Measurements from ENCODE around the gene VSTM4.
A peak's percentile ranks its signal among the peaks of the same experiment; 100 is the strongest.

The VSTM4 gene

DNA sequence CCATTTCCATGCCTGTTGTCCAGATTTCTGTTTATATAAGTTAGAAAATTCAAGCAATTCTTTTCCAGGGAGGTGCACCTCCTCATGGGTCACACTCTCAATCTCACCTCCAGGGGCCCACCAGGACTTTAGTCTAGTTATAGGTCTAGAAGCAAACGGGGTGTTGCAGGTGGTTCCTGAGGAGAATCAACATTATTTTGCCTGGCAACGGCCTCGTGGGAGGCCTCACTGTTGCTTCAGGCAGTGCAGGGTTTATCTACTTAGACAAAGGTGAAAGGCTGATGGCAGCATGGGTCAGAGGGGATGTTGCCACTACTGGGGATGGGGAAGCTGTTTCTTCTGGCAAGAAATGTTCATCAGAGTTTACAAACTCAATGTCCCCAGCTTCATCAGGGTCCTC lies 119.0 kb downstream of the VSTM4 start:
- TF ChIP-seq, protein P1, sequence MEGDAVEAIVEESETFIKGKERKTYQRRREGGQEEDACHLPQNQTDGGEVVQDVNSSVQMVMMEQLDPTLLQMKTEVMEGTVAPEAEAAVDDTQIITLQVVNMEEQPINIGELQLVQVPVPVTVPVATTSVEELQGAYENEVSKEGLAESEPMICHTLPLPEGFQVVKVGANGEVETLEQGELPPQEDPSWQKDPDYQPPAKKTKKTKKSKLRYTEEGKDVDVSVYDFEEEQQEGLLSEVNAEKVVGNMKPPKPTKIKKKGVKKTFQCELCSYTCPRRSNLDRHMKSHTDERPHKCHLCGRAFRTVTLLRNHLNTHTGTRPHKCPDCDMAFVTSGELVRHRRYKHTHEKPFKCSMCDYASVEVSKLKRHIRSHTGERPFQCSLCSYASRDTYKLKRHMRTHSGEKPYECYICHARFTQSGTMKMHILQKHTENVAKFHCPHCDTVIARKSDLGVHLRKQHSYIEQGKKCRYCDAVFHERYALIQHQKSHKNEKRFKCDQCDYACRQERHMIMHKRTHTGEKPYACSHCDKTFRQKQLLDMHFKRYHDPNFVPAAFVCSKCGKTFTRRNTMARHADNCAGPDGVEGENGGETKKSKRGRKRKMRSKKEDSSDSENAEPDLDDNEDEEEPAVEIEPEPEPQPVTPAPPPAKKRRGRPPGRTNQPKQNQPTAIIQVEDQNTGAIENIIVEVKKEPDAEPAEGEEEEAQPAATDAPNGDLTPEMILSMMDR (conservative IDR thresholded peaks at IDR 0.05; ENCODE audit: low read depth, low read length): no peak
- no peak for DNase-seq (ENCODE audit: low read depth)
- H3K4me3 ChIP-seq (ENCODE audit: low read depth, low read length): no peak overlapping the region

DNA sequence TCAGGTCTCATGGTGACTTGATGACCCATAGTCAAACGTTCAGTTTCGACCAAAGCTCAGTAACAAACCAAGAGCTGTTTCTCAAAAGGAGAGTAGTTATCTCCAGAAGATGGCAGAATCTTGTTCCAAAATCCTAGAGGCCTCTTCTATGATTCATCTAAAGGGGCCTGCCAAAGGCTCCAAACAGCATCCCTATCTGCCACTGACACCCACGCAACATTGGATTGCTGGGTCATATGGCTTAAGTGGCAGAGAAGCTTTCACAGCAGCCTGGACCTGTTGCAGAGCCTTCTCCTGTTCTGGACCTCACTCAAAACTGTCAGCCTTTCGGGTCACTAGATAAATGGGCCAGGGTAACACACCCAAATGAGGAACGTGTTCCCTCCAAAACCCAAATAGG lies 121.7 kb downstream of the VSTM4 start:
- H3K4me3 ChIP-seq (ENCODE audit: low read depth, low read length): no peak overlapping the region
- DNase-seq (ENCODE audit: low read depth): no peak
- TF ChIP-seq, protein P1 (conservative IDR thresholded peaks at IDR 0.05; ENCODE audit: low read depth, low read length): no peak

DNA sequence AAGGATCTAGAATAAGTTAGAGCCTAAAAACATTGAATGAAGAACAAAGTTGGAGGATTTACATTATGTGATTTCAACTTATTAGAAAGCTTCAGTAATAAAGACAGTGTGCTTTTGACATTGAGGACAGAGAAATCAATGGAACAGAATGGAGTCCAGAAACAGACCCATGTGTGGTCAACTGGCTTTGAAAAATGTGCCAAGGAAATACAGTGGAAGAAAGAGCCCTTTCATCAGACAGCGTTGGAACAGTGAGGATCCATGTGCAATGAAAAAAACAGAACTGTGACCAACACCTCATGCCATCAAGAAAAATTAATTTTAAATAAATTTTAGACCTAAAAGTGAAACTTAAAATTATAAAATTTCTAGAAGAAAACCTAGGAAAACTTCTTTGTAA lies 125.1 kb downstream of the VSTM4 start:
- TF ChIP-seq, protein P1 (conservative IDR thresholded peaks at IDR 0.05; ENCODE audit: low read depth, low read length): no peak
- no peak overlapping the region for H3K4me3 ChIP-seq (ENCODE audit: low read depth, low read length)
- no peak for DNase-seq (ENCODE audit: low read depth)

DNA sequence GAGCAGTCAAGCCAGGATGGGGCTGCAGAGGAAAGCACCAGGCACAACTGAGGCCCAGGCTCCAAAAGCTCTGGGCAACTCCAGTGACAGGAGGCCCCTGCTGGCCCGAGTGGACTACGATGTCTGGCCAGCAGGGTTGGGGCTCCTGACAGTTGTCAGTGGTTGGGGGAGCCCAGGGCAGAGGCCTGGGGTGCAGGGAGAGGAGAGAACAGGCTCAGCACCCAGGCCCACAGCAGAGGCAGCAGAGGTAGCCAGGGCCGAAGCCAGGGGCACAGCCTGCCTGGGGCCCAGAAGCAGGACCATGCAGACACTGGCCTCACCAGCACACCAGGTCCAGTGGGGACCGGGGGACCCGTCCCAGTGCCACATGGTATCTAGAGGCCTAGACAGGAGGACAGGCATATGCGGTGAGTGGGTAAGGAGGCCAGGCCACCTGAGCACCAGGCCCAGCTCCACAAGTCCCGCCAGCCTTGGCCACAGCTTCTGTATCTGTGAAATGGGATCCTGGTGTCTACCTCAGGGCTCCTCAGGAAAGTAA lies 129.6 kb downstream of the VSTM4 start:
- no peak overlapping the region for H3K4me3 ChIP-seq (ENCODE audit: low read depth, low read length)
- TF ChIP-seq, protein P1 (conservative IDR thresholded peaks at IDR 0.05; ENCODE audit: low read depth, low read length): no peak
- DNase-seq (ENCODE audit: low read depth): no peak

DNA sequence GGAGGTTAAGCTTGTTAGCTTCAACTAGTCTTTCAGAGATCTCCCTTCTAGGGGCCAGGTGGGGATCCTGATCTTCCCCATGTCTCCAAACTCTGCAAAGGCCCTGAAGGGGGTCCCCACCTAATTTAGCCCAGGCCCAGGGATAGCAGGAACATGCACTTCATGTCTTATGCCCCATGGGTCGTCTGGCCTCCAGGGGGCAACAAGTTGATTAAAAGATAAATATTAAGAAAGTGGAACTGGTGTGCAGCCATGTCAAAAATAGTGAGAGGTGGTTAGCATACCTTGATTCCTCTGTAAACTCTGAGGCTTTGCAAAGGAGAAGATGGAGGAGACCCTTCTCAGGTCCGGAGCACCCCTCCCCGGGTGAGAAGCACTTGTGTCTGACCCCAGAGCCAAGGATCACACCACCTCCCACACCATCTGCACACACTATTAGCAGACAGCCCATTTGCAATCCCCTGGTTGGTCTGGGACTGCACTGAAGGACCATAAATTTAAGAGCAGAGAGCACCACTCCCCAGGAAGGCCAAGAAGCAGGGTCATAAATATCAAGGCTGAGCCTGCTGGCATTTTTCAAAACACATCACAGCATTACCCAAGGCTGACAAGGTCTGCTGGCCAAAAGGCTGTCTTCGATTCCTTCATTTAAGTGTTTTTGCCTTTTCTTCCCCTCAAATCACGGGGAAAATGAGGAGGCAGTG lies 131.5 kb downstream of the VSTM4 start:
- no peak overlapping the region for H3K4me3 ChIP-seq (ENCODE audit: low read depth, low read length)
- TF ChIP-seq, protein P1 (conservative IDR thresholded peaks at IDR 0.05; ENCODE audit: low read depth, low read length): peak; percentile 5
- DNase-seq (ENCODE audit: low read depth): no peak

DNA sequence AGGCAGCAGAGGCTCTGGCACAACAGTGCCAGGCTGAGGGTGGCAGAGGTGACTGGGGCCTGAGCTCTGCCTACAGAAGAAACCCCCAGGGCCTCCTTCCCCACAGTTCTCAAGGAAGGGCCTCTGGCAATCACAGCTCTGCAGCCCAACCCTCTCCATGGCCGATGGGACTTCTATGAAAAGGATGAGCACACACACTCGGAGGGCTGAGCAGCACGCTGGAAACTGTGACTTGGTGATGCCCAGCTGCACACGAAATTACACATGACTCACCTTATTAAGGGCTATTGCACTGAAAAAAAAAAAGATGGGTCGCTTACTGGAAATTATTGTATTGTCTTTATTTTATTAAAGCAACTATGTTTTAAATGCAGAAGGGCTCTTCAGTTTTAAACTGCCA lies 132.7 kb downstream of the VSTM4 start:
- TF ChIP-seq, protein P1 (conservative IDR thresholded peaks at IDR 0.05; ENCODE audit: low read depth, low read length): no peak
- no peak for DNase-seq (ENCODE audit: low read depth)
- no peak overlapping the region for H3K4me3 ChIP-seq (ENCODE audit: low read depth, low read length)
